Measurements from ENCODE around the gene HEMK1.
A peak's percentile ranks its signal among the peaks of the same experiment; 100 is the strongest.

HEMK1 gene

DNA sequence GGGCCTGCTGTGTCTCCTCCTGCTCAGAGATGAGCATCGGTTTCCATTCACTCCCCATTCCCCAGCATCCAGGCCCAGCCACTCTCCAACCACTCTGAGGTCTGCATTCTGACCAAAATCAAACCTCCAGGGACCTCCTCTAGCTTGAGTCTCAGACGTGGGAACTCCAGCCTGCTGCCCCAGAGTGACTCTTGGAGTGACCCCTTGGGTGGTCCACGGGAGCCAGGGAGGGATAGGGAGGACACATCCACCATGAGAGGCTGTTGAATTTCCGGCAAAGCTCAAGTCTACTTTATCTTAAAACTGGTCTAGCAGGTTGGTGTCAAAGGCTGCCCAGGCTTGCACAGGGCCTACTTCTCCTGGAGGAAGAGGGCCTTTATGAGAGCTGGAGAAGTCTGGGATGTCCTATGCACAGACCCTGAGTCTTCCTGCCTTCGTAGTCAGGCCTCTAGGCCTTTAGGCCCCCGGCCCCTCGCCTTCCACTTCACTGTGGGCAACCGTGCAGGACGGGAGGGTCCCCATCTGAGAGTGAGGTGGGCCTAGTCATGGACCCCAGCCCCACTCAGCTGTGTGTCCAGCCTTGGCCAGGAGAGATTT, 33.4 kb downstream of the HEMK1 start:
- no peak for DNase-seq (ENCODE audit: low spot score)

DNA sequence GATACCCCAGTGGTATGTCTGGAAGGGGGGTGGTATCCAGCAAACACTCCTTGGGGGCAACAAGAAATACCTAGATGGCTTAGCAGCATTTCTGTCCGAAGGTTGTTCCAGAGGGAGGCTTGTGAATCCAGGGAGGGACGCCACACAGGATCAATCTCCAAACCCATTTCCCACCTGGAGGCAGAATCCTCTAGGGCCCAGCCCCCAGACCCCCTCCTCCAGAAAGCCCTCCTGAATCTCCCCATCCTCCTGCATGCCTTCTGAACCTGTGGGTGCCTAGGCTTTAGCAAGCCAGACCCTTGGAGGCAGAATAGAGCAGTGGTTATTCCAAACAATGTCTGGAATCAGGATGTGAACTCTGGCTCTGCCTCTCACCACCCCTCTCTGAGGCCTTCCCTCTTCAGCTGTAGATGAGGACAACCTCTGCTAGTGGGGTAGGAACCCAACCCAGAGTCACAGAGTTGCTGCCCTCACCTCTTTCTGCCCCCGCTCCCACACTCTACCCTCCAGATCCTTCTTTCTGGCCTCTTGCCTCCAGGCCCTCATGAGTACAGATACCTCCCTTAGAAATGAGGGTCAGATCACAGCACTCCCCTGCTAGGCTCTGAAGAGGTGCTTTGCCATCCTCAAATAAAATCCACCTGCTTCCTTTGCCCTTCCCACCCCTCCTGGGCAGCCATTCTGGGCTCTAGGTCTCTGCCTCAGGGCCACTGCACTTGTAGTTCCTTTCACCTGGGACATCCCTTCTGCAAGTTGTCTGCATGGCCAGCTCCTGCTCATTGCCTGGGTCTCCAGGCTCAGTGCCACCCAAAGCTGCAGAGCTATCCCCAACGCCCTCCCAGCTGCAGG, 34.2 kb downstream of the HEMK1 start:
- DNase-seq (ENCODE audit: low spot score), result no peak

DNA sequence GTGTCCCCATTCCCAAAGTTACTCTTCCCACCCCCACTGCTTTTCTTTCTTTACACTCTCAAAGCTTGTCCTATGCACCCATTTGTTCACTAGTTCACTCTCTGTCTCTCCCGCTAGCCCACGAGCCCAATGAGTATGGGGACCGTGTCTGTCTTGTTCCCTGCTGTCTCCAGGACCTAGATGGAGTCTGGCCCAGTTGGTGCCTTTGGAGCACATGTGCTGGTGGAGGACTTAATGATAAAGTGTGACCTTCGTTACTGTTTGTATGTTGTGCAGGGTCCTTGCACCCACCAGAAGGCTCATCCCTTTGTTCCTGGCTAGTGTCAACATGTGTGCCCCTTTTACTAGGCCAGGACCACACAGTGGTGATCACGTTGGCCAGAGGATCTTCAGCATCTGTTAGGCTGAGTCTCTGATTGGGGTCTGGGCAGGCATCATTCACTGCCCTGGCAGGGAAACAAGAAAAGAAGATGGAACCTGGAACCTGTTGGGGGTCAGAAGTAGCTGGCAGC, 34.8 kb downstream of the HEMK1 start:
- no peak for DNase-seq (ENCODE audit: low spot score)

DNA sequence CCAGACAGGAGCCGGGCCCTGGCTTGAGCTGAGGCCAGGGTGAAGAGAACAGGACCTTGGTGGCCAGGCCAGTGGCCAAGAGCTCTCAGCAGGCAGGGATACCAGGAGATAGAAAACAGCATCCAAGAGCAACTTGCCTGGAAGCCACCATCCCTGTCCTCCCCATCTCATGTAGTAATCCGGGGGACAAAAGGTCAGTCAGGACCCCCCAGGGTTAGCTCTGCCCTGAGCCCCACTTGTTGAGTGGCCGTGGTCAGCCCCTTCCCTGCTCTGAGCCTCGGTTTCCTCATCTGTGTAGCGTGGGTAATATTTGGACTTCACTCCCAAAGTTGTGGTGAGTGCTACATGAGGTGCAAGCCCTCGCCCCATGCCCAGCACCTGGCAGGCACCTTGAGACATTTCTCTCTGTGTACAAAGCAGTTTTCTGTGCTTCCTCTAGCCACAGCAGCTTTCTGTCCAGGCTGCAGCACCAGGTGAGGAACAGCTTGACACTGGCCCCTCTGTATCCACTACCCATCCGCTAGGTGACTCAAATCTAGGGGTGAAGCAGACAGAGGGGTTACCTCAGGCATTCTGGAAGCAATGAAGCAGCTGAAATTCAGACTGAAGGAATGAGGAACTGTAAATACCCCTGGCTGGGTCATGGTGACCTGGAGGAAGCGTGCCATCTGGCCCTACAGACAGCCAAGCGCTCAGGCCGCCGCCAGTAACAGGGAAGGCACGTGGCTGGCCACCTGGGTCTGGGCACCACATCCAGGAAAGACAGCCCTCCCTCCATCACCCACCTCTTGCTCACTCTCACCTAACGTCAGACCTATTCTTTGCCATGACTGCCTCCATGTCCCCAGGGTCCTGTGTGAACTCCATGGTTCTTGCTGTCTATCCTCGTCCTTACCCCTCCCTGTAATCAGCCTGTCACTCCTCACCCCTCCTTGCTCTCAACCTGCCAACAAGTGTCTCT, 35.6 kb downstream of the HEMK1 start:
- peak; percentile 94 for DNase-seq (ENCODE audit: low spot score)

GRCh38 chr3:50605901-50606326, 36.6 kb downstream of the HEMK1 start:
- no peak for DNase-seq (ENCODE audit: low spot score)

- DNase-seq (ENCODE audit: low spot score), result no peak
Measured at GRCh38 chr3:50606596-50606995, 37.3 kb downstream of the HEMK1 start.

- DNase-seq (ENCODE audit: low spot score), result no peak
Measured at GRCh38 chr3:50607271-50608091, 38.2 kb downstream of the HEMK1 start.

DNA sequence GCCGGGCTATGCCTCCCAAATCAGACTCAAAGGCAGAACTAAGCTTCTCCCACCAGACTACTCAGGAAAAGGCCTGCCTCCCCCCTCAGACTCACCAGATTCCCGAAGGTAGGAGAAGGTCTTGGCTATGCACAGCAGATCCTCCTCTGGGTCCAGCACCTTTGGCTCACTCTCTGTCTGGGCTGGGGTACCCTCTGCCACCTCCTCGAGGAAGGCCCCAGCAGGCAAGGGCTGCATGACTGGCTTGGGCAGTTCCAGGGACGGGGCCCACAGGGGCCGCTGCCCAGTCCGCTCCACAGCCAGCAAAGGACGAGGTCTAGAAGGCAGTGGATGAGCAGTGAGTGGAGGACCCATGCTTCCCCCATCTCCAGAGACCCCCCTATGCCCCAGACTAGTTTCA, 39.0 kb downstream of the HEMK1 start:
- no peak for DNase-seq (ENCODE audit: low spot score)

GRCh38 chr3:50609071-50609762, 39.9 kb downstream of the HEMK1 start:
- DNase-seq (ENCODE audit: low spot score), result no peak

DNA sequence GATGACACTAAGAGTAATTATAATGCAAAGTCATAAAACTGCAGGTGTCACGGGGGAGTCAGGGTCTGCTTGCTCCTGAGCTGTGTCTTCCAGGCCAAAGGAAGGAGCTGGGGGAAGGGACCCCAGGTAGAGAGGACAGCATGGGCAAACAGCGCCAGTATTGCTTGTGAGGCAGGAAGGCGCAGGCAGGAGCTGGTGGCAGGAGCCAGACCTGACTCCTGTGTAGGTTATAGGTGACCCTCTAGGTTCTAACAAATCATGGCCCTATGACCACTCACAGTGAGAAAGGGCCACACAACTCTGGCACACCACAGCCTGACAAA, 40.4 kb downstream of the HEMK1 start:
- no peak for DNase-seq (ENCODE audit: low spot score)

- no peak for DNase-seq (ENCODE audit: low spot score)
Measured at GRCh38 chr3:50610181-50610971, 41.1 kb downstream of the HEMK1 start.

- no peak for DNase-seq (ENCODE audit: low spot score)
Measured at GRCh38 chr3:50610992-50611463, 41.7 kb downstream of the HEMK1 start.

GRCh38 chr3:50611464-50612233, 42.3 kb downstream of the HEMK1 start, which contains the start of gene CISH:
Gene CISH, minus strand, starts transcription at chr3:50611774. Its CDS starts 124 bp downstream, at chr3:50611650.
- peak; percentile 79 for DNase-seq (ENCODE audit: low spot score)

DNA sequence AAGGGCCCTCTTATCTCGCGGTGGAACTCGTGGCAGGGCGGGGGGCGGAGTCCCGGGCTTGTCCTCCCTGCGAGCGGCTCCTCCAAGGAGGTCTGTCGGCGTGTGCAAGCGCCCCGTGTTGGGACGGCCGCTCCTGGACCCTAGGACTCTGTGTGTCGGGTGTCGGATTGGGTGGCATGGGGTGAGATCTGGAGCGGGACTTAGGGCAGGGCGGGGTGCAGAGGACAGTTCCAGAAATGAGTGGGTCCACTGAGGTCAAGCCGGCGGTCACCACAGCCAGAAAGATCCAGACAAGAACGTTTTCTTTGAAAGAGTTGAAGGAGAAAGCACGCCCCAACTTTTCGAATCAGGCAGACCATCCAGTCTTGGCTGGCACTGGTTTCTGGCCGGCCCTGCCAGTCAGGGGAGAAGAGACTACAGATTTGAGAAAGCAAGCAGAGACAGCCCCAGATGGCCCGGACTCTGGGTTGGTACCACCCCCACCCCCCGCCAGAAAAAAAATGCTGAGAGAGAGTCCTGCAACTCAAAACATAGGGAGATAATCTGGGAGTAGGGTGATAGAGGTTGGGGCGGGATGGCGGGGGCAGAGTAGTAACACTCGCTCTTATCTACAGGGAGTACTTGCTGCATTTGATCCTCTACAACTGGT, 43.0 kb downstream of the HEMK1 start:
- no peak for DNase-seq (ENCODE audit: low spot score)

GRCh38 chr3:50612970-50613846, 43.9 kb downstream of the HEMK1 start:
- DNase-seq (ENCODE audit: low spot score), result no peak

DNA sequence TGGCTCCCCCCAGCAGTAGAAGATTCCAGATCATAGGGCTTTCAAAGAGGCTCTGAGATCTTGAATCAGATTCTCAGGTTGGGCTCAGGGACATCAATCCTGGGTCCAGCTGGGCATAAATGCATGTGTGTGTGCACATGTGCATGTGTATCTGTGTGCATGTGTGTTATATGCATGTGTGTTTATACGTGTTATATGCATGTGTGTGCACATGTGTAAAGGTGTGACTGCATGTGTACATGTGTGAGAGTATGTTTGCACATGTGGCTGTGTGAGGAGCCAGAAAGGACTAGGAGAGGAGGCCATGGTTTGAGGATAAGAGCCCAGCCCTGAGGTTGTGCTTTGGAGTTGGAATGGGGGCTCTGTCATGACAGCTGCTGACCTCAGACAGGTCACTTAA, 45.9 kb downstream of the HEMK1 start:
- no peak for DNase-seq (ENCODE audit: low spot score)

DNA sequence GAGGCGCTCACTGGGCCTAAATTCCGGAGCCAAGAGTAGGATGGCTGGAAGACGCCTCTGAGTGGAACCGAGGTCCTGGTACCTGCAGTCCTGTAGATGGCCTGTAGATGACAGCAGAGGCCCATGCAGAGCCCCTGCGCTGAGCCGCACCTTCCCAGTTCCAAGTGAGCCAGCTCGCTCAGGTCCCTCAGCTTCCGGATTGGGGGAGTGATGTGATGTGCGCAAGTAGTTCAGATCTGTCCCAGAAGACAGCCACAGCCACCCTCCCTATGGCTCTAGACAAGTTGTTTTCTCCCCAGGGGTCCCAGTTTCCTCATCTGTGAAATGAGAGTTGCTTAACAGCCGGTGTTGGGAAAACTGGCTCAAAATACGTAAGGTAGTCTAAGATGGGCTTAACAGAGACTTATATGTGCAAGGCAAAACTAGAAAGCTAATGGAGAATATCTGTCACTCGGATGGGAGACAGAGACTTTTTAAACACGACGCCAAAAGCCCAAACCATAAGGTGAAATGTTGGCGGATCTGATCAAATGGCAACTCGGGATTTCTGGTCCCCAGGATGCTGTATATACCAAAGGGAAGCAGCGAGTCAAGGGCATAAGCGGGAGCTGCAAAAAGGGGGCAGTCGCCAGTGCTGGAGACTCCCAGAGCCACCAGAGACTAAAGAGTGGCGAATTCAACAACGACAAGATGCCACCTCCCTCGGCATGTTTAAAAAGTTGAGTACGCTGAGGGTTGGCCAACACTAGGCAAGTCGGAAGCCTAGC, 46.9 kb downstream of the HEMK1 start:
- DNase-seq (ENCODE audit: low spot score), result peak; percentile 91

All from cerebellar cortex (tissue), 1 donor.